ENCODE measurements around the gene C10orf90.
"Not testable (repeated sequence)": the region's sequence is repeated elsewhere in the genome, so short reads cannot be mapped to it uniquely, and the experiment has no call there.

C10orf90 gene

DNA sequence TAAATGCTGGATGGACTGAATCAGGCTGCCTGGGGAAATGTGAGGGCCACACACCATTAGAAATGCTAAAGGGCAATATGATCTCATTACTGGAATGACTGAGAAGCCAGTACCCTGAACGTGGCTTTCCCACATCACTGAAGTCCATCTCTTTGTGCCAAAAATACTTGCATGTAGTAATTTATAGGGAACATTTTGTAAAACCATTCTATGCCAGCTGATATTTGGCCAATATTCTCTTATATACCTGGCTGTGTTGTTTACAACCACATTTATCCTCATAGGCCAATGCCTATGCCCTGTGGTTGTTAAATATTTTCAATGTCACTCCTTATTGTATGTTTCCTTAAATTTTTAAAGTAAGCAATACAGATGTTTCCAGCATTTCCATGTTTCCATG, 111.6 kb downstream of the C10orf90 start:
- no peak for DNase-seq (ENCODE audit: low read depth, low spot score)
- no peak overlapping the region for H3K27ac ChIP-seq

DNA sequence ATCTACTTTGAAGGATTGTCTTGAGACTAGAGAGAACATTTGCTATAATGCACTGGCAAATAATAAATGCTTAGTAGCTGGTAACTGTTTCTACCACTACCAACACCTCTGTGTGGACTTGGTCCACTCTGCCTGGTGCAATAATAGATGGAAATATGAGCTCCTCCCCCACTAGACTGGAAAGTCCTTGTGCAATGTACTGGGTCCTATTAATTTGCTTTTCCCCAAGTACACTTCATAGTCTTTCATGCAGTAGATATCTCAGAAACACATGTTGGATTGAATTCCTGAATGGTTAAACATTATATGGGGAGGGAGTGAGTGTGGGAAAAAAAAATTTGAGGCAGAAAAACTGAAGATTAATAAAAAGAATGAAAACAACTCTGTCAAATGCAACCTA, 119.3 kb downstream of the C10orf90 start:
- H3K27ac ChIP-seq, result no peak overlapping the region
- DNase-seq (ENCODE audit: low read depth, low spot score), result no peak

DNA sequence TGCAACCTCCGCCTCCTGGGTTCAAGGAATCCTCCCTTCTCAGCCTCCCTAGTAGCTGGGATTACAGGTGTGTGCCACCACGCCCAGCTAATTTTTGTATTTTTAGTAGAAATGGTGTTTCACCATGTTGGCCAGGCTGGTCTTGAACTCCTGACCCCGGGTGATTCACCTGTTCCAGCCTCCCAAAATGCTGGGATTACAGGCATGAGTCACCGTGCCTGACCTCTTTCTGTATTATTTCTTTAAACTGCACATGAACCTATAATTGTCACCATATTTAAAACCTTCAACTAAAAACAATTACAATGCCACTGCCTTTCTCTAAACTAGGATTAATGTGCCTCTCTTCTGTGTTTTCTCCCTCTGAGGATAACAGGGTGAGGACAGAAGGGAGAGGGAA, 119.9 kb downstream of the C10orf90 start:
- DNase-seq (ENCODE audit: low read depth, low spot score); H3K27ac ChIP-seq: not testable (repeated sequence)

DNA sequence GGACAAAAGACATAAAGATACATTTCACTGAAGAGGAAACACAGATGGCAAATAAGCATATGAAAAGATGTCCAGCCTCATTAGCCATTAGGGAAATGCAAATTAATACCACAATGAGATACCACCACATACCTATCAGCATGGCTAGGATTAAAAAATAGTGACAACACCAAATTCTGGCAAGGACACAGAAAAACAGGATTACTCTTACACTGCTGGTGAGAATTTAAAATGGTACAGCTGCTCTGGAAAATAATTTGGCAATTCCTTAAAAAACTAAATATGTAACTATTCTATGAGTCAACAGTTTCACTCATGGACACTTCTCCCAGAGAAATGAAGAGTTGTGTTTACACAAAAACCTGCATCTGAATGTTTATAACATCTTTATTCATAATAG, 121.1 kb downstream of the C10orf90 start:
- H3K27ac ChIP-seq, result no peak overlapping the region
- no peak for DNase-seq (ENCODE audit: low read depth, low spot score)

DNA sequence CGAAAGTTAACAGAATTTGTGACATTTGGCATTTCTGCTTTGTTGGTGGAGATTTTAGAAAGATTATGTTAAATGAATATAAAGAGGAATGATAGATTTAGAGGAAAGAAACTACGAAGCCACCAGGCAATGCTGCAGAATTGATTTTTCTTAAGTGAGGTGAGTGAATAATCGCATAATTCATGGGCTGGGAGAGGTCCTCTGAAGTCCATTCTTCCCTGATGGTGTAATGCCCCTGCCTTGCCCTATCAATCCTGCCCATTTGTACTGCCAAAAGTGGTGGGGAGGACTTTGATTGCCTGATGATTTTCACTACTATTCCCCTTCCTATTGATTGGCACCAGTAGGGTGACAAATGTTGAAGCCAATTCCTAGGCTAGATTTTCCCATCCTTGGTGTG, 125.9 kb downstream of the C10orf90 start:
- H3K27ac ChIP-seq, result no peak overlapping the region
- DNase-seq (ENCODE audit: low read depth, low spot score), result no peak

DNA sequence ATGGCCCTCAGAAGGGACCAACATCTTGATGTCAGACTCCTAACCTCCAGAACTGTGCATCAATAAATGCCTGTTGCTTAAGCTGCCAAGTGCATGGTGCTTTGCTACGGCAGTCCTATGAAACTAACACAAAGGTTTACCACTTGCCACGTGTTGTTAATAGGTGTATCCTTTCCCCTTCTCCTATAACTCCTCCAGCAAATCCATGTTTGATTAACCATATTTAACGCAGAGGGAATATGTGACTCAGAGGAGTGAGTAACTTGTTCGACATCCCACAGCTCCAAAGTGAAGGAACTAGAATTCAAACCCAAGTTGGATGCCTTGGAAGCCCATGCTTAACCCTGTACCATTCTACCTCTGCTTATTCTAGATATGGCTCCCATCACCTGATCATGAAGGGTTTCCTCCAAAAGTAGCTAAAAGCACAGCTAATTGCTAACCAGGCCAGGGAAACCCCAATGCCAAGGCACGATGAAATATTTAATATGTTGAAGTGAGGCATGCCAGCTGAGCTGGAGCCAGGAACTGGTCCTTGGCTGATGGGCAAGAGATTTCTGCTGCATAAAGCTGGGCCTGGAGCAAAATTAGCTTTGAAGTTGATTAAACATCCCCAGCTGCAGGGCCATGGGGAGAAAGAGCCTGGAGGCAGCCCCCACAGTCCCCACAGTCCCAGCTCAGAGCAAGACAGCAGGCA, 131.9 kb downstream of the C10orf90 start:
- H3K27ac ChIP-seq, result no peak overlapping the region

DNA sequence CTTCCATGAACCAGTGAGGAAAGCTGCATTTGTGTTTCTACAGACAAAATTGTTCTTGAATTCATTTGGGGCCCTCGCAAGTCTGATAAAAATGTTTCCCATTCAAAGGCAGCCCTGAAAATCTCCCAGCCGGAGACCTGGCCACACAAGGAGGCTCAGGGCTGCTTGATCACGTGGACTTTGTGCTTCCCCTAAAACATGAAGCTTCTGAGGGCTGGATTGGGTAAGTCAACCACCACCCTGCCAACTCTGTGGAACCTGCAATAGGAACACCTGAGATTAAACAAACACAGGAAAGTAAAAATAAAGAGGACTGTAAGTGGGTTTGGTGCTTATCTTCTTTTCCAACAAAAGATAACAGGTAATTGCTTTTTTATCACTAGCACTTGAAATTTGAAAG, 133.8 kb downstream of the C10orf90 start:
- H3K27ac ChIP-seq, result no peak overlapping the region
- DNase-seq (ENCODE audit: low read depth, low spot score), result no peak

More for the DNA sequence above, 131.9 kb downstream of the C10orf90 start:
- DNase-seq (ENCODE audit: low read depth, low spot score), result no peak

DNA sequence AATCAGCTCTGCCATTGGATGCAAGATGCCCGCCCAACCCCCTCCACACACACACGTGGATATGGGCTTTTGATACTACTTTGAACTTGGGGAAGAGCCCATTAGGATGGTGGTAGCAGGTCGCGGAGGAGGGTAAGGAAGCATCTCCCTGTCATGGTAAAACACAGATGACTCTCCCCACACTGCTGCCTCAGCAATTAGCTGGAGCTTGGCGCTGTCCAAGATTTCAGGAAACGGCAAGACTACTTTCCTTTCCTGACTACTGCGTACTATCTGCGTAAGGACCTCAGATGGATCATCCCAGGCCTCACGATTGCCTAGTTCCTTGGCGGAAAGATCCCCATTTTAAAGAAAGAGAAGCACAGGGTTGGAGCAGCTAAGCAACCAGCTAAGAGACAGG, 134.3 kb downstream of the C10orf90 start:
- no peak overlapping the region for H3K27ac ChIP-seq
- DNase-seq (ENCODE audit: low read depth, low spot score), result no peak

DNA sequence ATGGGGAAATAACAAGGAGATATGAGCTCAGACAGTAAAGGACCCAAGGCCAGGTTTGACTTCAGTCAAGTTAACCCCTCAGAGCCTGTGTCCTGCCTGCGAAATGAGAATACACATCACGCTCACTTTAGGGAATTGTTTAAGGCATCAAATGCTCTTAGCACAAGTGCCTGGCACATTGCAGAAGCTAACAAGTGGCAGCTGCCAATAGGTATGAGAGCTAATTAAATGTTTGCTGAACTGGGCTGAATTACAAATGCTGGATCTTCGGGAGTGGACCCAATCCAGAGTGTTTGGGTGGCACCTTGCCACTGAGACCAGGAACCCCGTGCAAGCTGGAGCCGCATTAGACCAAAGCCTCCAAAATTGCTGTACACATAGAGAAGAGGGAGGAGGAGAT, 136.8 kb downstream of the C10orf90 start:
- H3K27ac ChIP-seq, result no peak overlapping the region
- no peak for DNase-seq (ENCODE audit: low read depth, low spot score)

DNA sequence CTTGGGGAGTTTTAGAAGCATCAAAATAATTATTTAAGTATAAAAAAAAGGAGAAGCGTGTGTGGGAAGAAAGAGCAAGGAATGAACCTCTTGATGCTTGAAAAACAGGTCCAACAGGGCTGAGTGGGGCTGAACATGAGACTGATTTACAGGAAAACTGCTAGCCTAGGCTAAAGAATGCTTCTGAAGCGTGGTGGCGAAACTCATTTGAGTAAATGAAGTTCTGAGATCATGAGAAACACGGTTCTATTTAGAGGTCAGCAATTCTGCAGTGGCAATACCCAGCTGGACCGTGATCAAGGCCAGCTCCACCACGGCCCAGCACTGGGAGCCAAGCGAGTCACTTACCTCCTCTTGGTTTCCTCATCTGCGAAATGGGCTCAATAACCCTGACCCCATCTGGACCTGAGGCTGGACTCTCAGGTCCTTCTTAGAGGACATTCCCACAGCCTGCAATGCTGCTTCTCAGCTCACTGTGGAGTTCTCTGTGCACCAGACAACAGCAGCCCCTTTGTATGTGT, 142.1 kb downstream of the C10orf90 start:
- DNase-seq (ENCODE audit: low read depth, low spot score), result no peak
- no peak overlapping the region for H3K27ac ChIP-seq

DNA sequence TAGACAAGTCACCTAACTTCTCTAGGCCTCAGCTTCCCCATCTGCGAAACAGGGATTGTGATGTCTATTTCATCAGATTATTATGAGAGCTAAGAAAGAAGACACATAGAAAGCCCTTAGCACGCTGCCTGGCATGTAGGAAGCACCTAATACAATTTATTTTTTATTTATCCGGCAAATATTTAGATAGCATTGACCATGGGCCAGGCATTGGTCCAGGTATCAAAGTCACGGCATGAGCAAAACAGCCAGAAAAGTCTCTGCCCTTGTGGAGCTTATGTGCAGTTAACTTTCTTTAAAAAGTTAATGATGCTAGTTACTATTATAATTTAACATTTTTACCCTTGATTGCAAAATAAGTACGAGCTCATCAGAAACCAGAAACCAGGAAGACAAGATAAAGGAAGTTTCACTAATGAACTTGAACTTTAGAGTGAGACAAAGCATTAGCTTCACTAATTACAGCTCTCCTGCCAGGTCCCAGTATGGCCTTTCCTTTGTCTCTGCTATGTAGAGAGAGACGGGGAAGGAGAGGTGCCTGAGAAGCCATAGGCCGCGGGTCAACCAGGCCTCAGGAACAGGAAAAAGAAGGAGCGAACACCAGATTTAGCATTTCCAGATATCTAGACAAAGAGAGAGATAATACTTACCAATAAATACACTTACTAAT, 142.7 kb downstream of the C10orf90 start:
- no peak overlapping the region for H3K27ac ChIP-seq
- DNase-seq (ENCODE audit: low read depth, low spot score), result no peak

DNA sequence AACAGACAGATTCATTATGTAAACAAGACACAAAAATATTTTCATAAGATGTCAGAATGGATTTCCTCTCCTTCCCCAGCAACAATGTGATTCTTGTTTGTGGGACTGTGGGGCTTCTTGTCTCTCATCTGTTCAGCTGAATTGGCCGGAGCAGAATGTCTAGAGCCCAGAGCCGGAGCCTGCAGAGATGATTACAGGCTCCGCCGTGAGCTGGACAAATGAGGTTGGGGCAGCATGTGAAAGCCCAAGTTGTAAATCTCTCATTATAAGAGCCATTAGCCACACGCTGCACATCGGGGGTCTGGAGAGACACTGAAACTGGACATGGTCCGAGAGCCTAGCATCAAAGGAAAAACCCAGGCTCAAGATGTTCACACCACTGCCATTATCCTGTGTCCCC, 145.2 kb downstream of the C10orf90 start:
- DNase-seq (ENCODE audit: low read depth, low spot score), result no peak
- no peak overlapping the region for H3K27ac ChIP-seq

DNA sequence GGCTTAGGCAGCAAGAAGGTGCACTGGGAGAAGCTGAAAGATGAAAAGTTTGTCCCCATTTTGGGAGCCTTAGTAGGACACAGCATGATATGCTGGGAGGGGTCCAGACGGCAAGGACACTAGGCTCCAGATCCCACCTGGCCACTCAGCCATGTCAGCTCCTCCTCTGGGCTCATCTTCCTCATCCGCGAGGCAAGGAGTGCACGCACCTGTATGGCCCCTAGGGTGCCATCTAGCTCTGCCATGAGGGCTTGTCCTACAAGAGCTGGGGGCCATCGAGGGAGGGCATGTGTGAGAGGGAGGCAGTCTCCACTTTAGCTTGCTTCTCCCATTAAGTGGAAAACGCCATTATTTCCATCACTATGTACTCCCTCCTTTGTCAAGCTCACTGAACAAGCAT, 146.0 kb downstream of the C10orf90 start:
- no peak for DNase-seq (ENCODE audit: low read depth, low spot score)
- no peak overlapping the region for H3K27ac ChIP-seq

DNA sequence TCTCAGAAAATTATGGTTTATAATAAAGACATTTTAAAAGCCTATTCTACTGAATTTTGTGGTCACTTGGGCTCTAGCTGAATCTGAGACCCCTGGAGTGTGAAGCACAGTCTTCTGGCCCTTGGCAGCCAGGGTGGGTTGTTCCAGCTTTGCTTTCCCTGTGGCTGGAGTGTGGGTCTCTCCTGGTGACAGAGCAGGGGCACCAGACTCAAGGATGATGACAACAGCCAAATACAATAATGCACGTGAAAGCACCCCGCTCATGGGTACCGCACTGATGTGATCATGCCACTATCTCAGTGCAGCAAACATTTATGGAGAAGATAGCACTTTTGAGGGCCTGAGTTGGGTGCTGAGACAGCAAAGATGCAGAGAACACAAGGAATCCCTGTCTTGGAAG, 147.4 kb downstream of the C10orf90 start:
- no peak overlapping the region for H3K27ac ChIP-seq
- no peak for DNase-seq (ENCODE audit: low read depth, low spot score)

DNA sequence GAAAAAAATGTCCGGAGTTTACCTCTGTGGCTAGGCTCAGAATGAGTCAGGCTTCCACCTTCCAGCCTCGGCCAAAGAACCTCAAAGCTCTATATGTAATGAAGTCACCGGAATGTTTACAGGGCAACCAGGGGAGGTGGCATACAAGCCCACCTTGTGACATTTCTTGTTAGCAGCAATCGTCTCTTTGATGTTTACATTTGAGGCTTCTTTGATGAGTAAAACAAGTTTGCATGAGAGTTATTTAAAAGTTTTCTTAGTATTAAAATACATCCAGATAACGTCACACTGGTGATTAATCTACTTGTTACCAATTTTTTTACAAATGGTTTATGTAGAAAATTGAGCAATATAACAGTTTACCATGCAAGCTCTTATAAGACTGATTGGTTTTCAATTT, 149.1 kb downstream of the C10orf90 start:
- H3K27ac ChIP-seq, result no peak overlapping the region
- no peak for DNase-seq (ENCODE audit: low read depth, low spot score)

DNA sequence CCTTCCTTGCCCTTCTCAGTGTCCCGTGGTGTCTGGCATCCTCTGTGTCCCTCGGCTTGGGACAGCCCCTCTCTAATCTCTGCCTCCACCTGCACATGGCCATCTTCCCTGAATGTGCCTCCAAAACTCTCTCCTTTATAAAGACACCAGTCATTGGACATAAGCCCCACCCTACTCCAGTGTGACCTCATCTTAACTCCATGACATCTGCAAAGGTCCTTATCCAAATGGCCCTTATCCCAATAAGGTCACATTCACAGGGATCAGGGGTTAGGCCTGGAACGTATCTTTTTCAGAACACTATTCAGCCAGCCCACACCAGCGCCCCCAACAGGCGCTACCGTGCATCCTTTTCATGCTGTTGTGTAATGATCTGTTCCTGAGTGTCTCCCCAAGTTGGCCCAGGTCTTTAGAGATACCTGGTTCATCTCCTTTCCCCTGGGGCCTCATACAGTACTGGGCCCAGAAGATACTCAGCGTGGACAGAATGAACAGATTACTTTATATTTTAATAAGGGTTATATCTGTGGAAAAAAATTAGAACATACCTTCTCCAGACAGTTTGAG, 149.7 kb downstream of the C10orf90 start:
- no peak for DNase-seq (ENCODE audit: low read depth, low spot score)
- no peak overlapping the region for H3K27ac ChIP-seq

DNA sequence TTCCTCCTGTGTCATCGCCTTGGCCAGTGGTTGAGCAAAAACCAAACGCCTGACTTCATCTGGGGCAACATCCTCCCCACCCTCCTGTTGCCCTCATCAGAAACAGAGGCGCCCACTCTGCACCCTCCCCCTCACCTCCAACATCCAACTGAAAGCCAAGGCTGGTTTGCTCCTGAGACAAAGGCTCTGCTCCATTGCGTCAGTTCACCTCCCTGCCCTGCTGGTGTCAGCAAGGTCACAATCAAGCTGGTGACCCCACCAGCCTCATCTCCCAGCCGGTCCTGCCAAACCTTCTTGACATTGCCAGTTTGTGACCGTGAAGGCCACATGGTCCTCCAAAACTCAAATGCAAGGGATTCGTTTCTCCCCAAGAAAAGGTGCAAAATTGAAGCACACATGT, 150.5 kb downstream of the C10orf90 start:
- DNase-seq (ENCODE audit: low read depth, low spot score), result no peak
- H3K27ac ChIP-seq, result no peak overlapping the region

DNA sequence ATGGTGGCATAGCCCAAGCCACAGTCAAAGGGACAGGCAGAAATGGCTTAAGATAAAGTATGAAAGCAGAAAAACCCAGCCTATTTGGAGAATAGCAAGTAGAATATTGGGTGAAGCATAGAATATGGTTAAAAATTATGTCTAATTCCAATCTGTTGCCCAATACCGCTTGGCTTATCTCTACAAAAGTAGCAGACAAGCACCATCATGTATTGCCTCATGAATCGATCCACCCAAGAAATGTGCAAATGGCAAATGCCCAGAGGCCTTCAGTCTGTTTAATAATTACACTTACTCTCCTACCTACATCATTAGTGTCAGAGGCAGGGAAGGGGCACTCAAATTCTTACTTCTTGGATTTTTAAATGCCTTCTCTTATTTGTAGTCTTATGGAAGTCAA, 151.3 kb downstream of the C10orf90 start:
- H3K27ac ChIP-seq, result no peak overlapping the region
- no peak for DNase-seq (ENCODE audit: low read depth, low spot score)

DNA sequence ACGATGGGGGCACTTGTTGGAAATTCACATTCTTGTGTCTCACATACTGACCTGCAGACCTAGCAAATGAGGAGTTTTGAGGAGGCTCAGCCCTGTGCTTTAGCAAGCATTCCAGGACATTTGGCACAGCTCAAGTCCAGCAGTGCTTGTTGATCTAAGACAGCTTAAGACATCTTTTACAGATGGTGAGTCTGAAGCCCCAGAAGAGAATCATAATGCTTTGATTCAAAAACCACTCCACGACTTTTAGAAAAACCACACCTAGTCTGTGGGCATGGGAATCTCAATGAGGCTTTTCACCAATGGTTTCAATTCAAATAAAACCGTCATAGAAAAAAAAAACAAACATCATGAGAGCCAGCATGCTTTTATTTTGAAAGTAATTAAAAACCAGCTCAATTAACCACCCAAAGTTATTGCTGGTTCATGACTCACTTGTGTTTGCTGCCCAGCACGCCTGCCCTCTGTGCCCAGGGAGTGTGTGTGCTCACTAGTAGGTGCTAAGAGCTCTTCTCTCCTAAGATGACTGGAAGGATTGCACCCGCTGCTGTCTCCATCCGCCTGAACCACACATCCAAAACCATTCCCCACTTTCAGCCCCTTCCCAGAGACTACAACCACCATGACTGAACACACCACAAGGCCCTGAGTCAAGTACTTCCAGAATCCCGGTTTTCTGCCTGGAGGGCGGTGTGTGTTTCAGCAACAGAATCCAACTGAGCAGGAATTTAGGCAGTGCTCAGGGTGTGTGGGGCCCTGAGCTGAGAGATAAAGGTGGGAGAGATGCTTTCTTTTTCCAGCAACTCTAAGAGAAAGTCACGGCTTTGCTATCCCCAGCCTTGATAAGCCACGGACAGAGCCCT, 152.0 kb downstream of the C10orf90 start:
- H3K27ac ChIP-seq, result no peak overlapping the region
- DNase-seq (ENCODE audit: low read depth, low spot score), result no peak

DNA sequence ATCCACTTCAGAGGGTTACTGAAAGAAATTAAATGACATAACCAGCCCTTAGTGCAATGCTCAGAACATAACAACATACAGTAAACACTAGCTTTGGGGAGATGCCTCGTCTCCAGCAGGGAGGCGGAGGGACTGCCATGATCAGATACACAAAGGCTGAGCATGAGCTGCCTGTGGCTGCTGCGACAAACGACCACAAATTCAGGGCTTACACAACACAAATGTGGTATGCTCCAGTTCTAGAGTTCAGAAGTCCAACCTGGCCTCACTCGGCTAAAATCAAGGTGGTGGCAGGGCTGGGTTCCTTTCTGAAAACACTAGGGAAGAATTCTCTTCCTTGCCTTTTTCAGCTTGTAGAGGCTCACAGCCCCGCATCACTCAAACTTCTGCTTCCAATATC, 154.0 kb downstream of the C10orf90 start:
- DNase-seq (ENCODE audit: low read depth, low spot score), result no peak
- H3K27ac ChIP-seq, result no peak overlapping the region
